Inferior parietal cortex (tissue), 1 donor: ENCODE data around the gene PLEKHM3.

Experiments
- DNase-seq: peaks from one replicate; pipeline ENCODE4 v3.0.0-alpha.2; 2016; ENCODE audit errors: extremely low spot score

PLEKHM3 gene

GRCh38 chr2:207892716-207893402 is 132.5 kb downstream of the PLEKHM3 start:
- DNase-seq, result no peak

- no peak for DNase-seq
Observed at GRCh38 chr2:207891086-207891844, 134.1 kb downstream of the PLEKHM3 start.

- no peak for DNase-seq
Observed at GRCh38 chr2:207887500-207887899, 137.8 kb downstream of the PLEKHM3 start.

GRCh38 chr2:207885010-207885409 is 140.3 kb downstream of the PLEKHM3 start:
- no peak for DNase-seq

GRCh38 chr2:207884127-207884526 is 141.2 kb downstream of the PLEKHM3 start:
- no peak for DNase-seq

GRCh38 chr2:207883002-207883780 is 142.1 kb downstream of the PLEKHM3 start:
- DNase-seq, result no peak

GRCh38 chr2:207881902-207882301 is 143.4 kb downstream of the PLEKHM3 start:
- DNase-seq, result no peak

GRCh38 chr2:207879536-207879935 is 145.8 kb downstream of the PLEKHM3 start:
- no peak for DNase-seq

- DNase-seq, result no peak
Observed at GRCh38 chr2:207876842-207877535, 148.3 kb downstream of the PLEKHM3 start.

- no peak for DNase-seq
Observed at GRCh38 chr2:207875473-207876212, 149.7 kb downstream of the PLEKHM3 start.

GRCh38 chr2:207873794-207874193 is 151.5 kb downstream of the PLEKHM3 start:
- no peak for DNase-seq

- DNase-seq, result no peak
Observed at GRCh38 chr2:207871911-207872310, 153.4 kb downstream of the PLEKHM3 start.

- no peak for DNase-seq
Observed at GRCh38 chr2:207871506-207871905, 153.8 kb downstream of the PLEKHM3 start.

- no peak for DNase-seq
Observed at GRCh38 chr2:207870814-207871213, 154.5 kb downstream of the PLEKHM3 start.

GRCh38 chr2:207869784-207870778 is 155.2 kb downstream of the PLEKHM3 start:
- no peak for DNase-seq

GRCh38 chr2:207868855-207869596 is 156.3 kb downstream of the PLEKHM3 start:
- no peak for DNase-seq

- no peak for DNase-seq
Observed at GRCh38 chr2:207867905-207868304, 157.4 kb downstream of the PLEKHM3 start.

- no peak for DNase-seq
Observed at GRCh38 chr2:207867056-207867455, 158.3 kb downstream of the PLEKHM3 start.

GRCh38 chr2:207865210-207865609 is 160.1 kb downstream of the PLEKHM3 start:
- DNase-seq, result no peak
